SU-DHL-6 (cell line): ENCODE data around the gene MIGA2.

Experiments used
- CTCF ChIP-seq: fragments of 200-600 bp; sonication (generic); IDR thresholded peaks from one replicate; pipeline ENCODE4 v1.5.1; 2017; ENCODE audit warnings: antibody characterized with exemption, mild to moderate bottlenecking, low read length, moderate library complexity; ENCODE audit not compliant: insufficient read depth, poor library complexity, severe bottlenecking
- EZH2phosphoT487 ChIP-seq: fragments of 200-600 bp; sonication (generic), shearing (Covaris generic); conservative IDR thresholded peaks from 2 replicates; pipeline ENCODE4 v1.6.1; 2018; ENCODE audit warnings: mild to moderate bottlenecking, antibody characterized with exemption, low read length, moderate library complexity, mixed read lengths

GRCh38 chr9:129105857-129106694, 69.7 kb downstream of the MIGA2 start:
- TF ChIP-seq CTCF (no peak), EZH2phosphoT487 (no peak)
